Esophagus muscularis mucosa (tissue), 4 donors: ENCODE measurements around the gene EFCAB11. TPM values are rescaled to one million over a fixed set of nuclear protein-coding genes. Genes with fewer than 3 reads are reported as not detected.

ENCODE experiments used
- DNase-seq: peaks from one replicate; pipeline ENCODE4 v3.0.0-alpha.2; 2017; ENCODE audit errors: extremely low spot score
- H3K27ac ChIP-seq, 4 donors: fragments of 200-600 bp; sonication (generic); replicated peaks in 1 of 4; 1 replicate in 3 of 4; 2 replicates in 1 of 4; pipeline ENCODE4 v1.5.1; 2016 to 2019; ENCODE audit warnings: mild to moderate bottlenecking in 1 of 4
- H3K27me3 ChIP-seq, 4 donors: fragments of 200-600 bp; sonication (generic); one replicate each; pipeline versions ENCODE4 v1.5.1 to v1.6.0; 2016 to 2019
- H3K36me3 ChIP-seq, 4 donors: fragments of 200-600 bp; sonication (generic); one replicate each; pipeline ENCODE4 v1.5.1; 2016 to 2019
- H3K4me1 ChIP-seq, 4 donors: fragments of 200-600 bp; sonication (generic); one replicate each; pipeline ENCODE4 v1.5.1; 2016 to 2019
- H3K4me3 ChIP-seq, 4 donors: fragments of 200-600 bp; sonication (generic); 1 replicate in 2 of 4; 2 replicates in 2 of 4; pipeline ENCODE4 v1.5.1; 2016 to 2019; ENCODE audit warnings: mild to moderate bottlenecking in 4 of 4, moderate library complexity in 1 of 4
- H3K9me3 ChIP-seq, 4 donors: fragments of 200-600 bp; sonication (generic); 1 replicate in 3 of 4; 2 replicates in 1 of 4; pipeline ENCODE4 v1.5.1; 2016 to 2019
- CTCF ChIP-seq, 3 experiments: fragments of 200-600 bp in 2 of 3; fragments of 450-650 bp in 1 of 3; sonication (generic) in 2 of 3; IDR thresholded peaks; one replicate each; pipeline ENCODE4 v1.5.1; 2017 to 2019; ENCODE audit warnings: antibody characterized with exemption in 3 of 3, mild to moderate bottlenecking in 2 of 3, moderate library complexity in 1 of 3
- EP300 ChIP-seq: sonication (generic); formaldehyde crosslinking; IDR thresholded peaks from one replicate; pipeline ENCODE4 v1.6.1; 2017; ENCODE audit warnings: antibody characterized with exemption
- POLR2A ChIP-seq: fragments of 450-650 bp; IDR thresholded peaks from one replicate; pipeline ENCODE4 v1.6.1; 2017; ENCODE audit warnings: antibody characterized with exemption, moderate library complexity, mild to moderate bottlenecking, low read depth
- POLR2AphosphoS5 ChIP-seq, 2 donors: sonication (generic); formaldehyde crosslinking; IDR thresholded peaks; one replicate each; pipeline ENCODE4 v1.6.1; 2017; ENCODE audit warnings: antibody characterized with exemption in 2 of 2
- WGBS: methylation state at CpG from one replicate; pipeline ENCODE4 v1.1.5; 2018; 5-methylcytosine and 5-hydroxymethylcytosine counted together
- intact Hi-C: fragments of 100-400 bp; cut with DNase I; formaldehyde crosslinking; loops from one replicate; pipeline ENCODE4 v1.15.1; 2023
- total RNA-seq, 4 donors: library from RNA; depleted of rRNA; stranded (reverse); fragments of >200 nt; gene quantifications; one replicate each; pipeline versions ENCODE4 v1.1.0 to v1.2.1, GENCODE V29; 2016

EFCAB11 gene
- total RNA-seq, 4 donors from 2014 or later = 3.1 to 15.0 (median 6.1) TPM

GRCh38 chr14:89986462-89987160 lies 32.1 kb upstream of the EFCAB11 start:
- no peak for TF ChIP-seq POLR2AphosphoS5 (IDR thresholded peaks at IDR 0.05)
- no peak for TF ChIP-seq EP300
- no peak for TF ChIP-seq CTCF (IDR thresholded peaks at IDR 0.05)
- TF ChIP-seq POLR2A = no peak
- Histone ChIP-seq H3K4me3 (no peak overlapping the region), H3K27ac (no peak overlapping the region), H3K36me3 (peaks cover under 1 to 88% (median 35%) of the 10 kb centered on the region in 4 donors), H3K9me3 (no peaks in the 10 kb centered on the region), H3K27me3 (no peaks in the 10 kb centered on the region), H3K4me1 (no peaks in the 10 kb centered on the region)
- intact Hi-C loops = no loop called here
- no peak for DNase-seq
- WGBS = 79% methylated on average over 5 of the region's 5 CpGs

GRCh38 chr14:89983375-89983774 lies 28.8 kb upstream of the EFCAB11 start:
- no peaks in the 10 kb centered on the region for H3K4me1 ChIP-seq
- DNase-seq = no peak
- H3K9me3 ChIP-seq = no peaks in the 10 kb centered on the region
- WGBS = 90% methylated on average over 2 of the region's 2 CpGs
- intact Hi-C loops = no loop called here
- no peak overlapping the region for H3K27ac ChIP-seq
- H3K4me3 ChIP-seq = no peak overlapping the region
- TF ChIP-seq CTCF (IDR thresholded peaks at IDR 0.05) (no peak), POLR2AphosphoS5 (IDR thresholded peaks at IDR 0.05) (no peak), EP300 (no peak), POLR2A (no peak)
- H3K36me3 ChIP-seq = peaks cover 0 to 93% (median 50%) of the 10 kb centered on the region in 4 donors
- H3K27me3 ChIP-seq = no peaks in the 10 kb centered on the region

- no peak for DNase-seq
- H3K4me3 ChIP-seq = no peak overlapping the region
- no peak overlapping the region for H3K27ac ChIP-seq
- 86% methylated on average over 4 of the region's 4 CpGs for WGBS
- H3K9me3 ChIP-seq = no peaks in the 10 kb centered on the region
- intact Hi-C loops = loop anchor here (10.0 kb wide), 1 partner anchor 256 kb away; no protein-coding TSS in a partner anchor
- no peaks in the 10 kb centered on the region for H3K27me3 ChIP-seq
- peaks cover 0 to 93% (median 43%) of the 10 kb centered on the region in 4 donors for H3K36me3 ChIP-seq
- no peaks in the 10 kb centered on the region for H3K4me1 ChIP-seq
- TF ChIP-seq EP300 = no peak
- TF ChIP-seq POLR2A = no peak
- TF ChIP-seq CTCF (IDR thresholded peaks at IDR 0.05) = no peak
- no peak for TF ChIP-seq POLR2AphosphoS5 (IDR thresholded peaks at IDR 0.05)
Measured at GRCh38 chr14:89978656-89979055, 24.1 kb upstream of the EFCAB11 start.

- H3K9me3 ChIP-seq = no peaks in the 10 kb centered on the region
- H3K27me3 ChIP-seq = no peaks in the 10 kb centered on the region
- peaks cover 0 to 84% (median 35%) of the 10 kb centered on the region in 4 donors for H3K36me3 ChIP-seq
- H3K4me1 ChIP-seq = no peaks in the 10 kb centered on the region
- no peak for DNase-seq
- H3K27ac ChIP-seq = no peak overlapping the region
- H3K4me3 ChIP-seq = no peak overlapping the region
- intact Hi-C loops = loop anchor here (10.0 kb wide), 1 partner anchor 257 kb away; no protein-coding TSS in a partner anchor
- WGBS = 100% methylated on average over 4 of the region's 4 CpGs
- TF ChIP-seq EP300 (no peak), POLR2AphosphoS5 (IDR thresholded peaks at IDR 0.05) (no peak), CTCF (IDR thresholded peaks at IDR 0.05) (no peak), POLR2A (no peak)
Measured at GRCh38 chr14:89977668-89978067, 23.1 kb upstream of the EFCAB11 start.
